OCI-LY1 (cell line): ENCODE results near the gene SDK1.

Source experiments
- H2AFZ ChIP-seq: fragments of 200-600 bp; sonication (generic), shearing (Covaris generic); 2 replicates; pipeline ENCODE4 v1.6.0; 2014; ENCODE audit warnings: antibody characterized with exemption, mild to moderate bottlenecking, low read length
- H3F3A ChIP-seq: fragments of 200-600 bp; sonication (generic), shearing (Covaris generic); 2 replicates; pipeline ENCODE4 v1.6.0; 2014; ENCODE audit warnings: mild to moderate bottlenecking, antibody characterized with exemption, low read length, moderate library complexity; ENCODE audit not compliant: insufficient read depth
- H3K27ac ChIP-seq: fragments of 200-600 bp; sonication (generic); 2 replicates; pipeline ENCODE4 v1.5.1; 2014; ENCODE audit warnings: low read length, mixed run types, mild to moderate bottlenecking, low read depth; ENCODE audit not compliant: poor library complexity, severe bottlenecking
- H3K27me3 ChIP-seq: fragments of 200-600 bp; sonication (generic); 2 replicates; pipeline ENCODE4 v1.6.0; 2014; ENCODE audit warnings: antibody characterized with exemption, mild to moderate bottlenecking, low read length, moderate library complexity; ENCODE audit not compliant: insufficient read depth
- H3K36me3 ChIP-seq: fragments of 200-600 bp; sonication (generic); 2 replicates; pipeline ENCODE4 v1.6.1; 2014; ENCODE audit warnings: mild to moderate bottlenecking, antibody characterized with exemption, low read length, moderate library complexity, mixed read lengths; ENCODE audit not compliant: insufficient read depth
- H3K4me1 ChIP-seq: fragments of 200-600 bp; sonication (generic); 2 replicates; pipeline ENCODE4 v1.5.1; 2014; ENCODE audit warnings: mild to moderate bottlenecking, low read length, moderate library complexity; ENCODE audit not compliant: insufficient read depth, severe bottlenecking
- H3K4me2 ChIP-seq: fragments of 200-600 bp; sonication (generic), shearing (Covaris generic); 2 replicates; pipeline ENCODE4 v1.6.1; 2014; ENCODE audit warnings: low read length
- H3K4me3 ChIP-seq: fragments of 200-600 bp; sonication (generic); 2 replicates; pipeline ENCODE4 v1.5.1; 2014; ENCODE audit warnings: low read length, low read depth, mild to moderate bottlenecking, mixed read lengths; ENCODE audit not compliant: poor library complexity, severe bottlenecking
- H3K79me2 ChIP-seq: fragments of 200-600 bp; shearing (Covaris generic); 2 replicates; pipeline ENCODE4 v1.6.1; 2016; ENCODE audit warnings: mixed run types, low read length, mixed read lengths; ENCODE audit not compliant: insufficient read depth
- H3K9ac ChIP-seq: fragments of 200-600 bp; sonication (generic), shearing (Covaris generic); 2 replicates; pipeline ENCODE4 v1.6.1; 2014; ENCODE audit warnings: mild to moderate bottlenecking, low read length, mixed read lengths
- H3K9me2 ChIP-seq: fragments of 200-600 bp; sonication (generic), shearing (Covaris generic); 2 replicates; pipeline ENCODE4 v1.6.1; 2014; ENCODE audit warnings: low read depth, mild to moderate bottlenecking, low read length, mixed read lengths
- H3K9me3 ChIP-seq: fragments of 200-600 bp; shearing (Covaris generic); 2 replicates; pipeline ENCODE4 v1.6.1; 2014; ENCODE audit warnings: low read length, mixed read lengths
- H4K20me1 ChIP-seq: fragments of 200-600 bp; sonication (generic), shearing (Covaris generic); 2 replicates; pipeline ENCODE4 v1.6.0; 2016; ENCODE audit warnings: mild to moderate bottlenecking, low read length; ENCODE audit not compliant: insufficient read depth
- EZH2 ChIP-seq: fragments of 200-600 bp; sonication (generic), shearing (Covaris generic); IDR thresholded peaks from 2 replicates; pipeline ENCODE4 v1.8.0; 2017; ENCODE audit warnings: borderline replicate concordance, mixed run types, mild to moderate bottlenecking, antibody characterized with exemption, low read length, moderate library complexity, mixed read lengths
- TF ChIP-seq, protein P1 (sequence below): fragments of 200-600 bp; sonication (generic), shearing (Covaris generic); IDR thresholded peaks from 2 replicates; pipeline ENCODE4 v1.5.1; 2017; ENCODE audit warnings: mild to moderate bottlenecking, antibody characterized with exemption, low read length, moderate library complexity, mixed read lengths

The SDK1 gene

DNA sequence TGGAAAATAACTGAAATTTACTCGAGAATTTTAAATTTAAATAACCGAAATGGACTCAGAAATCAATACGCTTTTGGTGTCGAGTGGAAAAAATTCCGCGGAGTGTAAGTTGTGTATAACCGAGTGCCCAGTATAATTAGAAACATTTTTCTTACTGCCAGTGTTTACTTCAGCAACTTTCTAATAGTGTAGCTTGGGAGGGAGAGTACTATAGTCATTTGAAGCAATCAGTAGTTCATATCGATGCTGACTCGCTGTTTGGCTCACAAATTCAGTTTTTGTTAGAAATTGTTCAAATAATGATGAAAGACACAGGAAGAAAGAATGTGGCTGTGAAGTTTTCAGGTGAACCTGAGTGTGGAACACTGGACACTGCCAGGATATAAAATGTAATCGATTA is 722.5 kb downstream of the SDK1 start:
- no peaks in the 10 kb centered on the region for H3K9me2 ChIP-seq
- H3K27me3 ChIP-seq, result no peaks in the 10 kb centered on the region

DNA sequence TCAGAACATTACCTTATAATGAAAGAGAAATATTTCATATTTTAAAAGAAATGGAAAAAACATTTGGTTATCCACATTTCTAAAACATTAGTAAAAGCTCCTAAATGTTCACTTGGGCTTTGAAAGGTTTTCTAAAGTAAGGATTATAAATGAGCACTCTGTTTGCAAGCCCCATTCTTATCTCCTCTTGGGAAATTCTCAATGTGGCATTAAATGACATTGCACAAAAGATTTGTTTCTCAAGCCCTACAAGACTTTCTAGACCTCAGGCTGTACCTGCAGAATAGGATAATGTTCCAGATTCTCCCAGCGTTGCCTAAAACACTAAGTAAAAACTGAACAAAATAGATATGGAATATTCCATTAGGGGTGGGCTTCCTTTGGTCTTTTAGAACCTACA is 723.1 kb downstream of the SDK1 start:
- no peak overlapping the region for H2AFZ ChIP-seq
- no peak for TF ChIP-seq EZH2
- TF ChIP-seq, protein P1, sequence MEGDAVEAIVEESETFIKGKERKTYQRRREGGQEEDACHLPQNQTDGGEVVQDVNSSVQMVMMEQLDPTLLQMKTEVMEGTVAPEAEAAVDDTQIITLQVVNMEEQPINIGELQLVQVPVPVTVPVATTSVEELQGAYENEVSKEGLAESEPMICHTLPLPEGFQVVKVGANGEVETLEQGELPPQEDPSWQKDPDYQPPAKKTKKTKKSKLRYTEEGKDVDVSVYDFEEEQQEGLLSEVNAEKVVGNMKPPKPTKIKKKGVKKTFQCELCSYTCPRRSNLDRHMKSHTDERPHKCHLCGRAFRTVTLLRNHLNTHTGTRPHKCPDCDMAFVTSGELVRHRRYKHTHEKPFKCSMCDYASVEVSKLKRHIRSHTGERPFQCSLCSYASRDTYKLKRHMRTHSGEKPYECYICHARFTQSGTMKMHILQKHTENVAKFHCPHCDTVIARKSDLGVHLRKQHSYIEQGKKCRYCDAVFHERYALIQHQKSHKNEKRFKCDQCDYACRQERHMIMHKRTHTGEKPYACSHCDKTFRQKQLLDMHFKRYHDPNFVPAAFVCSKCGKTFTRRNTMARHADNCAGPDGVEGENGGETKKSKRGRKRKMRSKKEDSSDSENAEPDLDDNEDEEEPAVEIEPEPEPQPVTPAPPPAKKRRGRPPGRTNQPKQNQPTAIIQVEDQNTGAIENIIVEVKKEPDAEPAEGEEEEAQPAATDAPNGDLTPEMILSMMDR, result no peak
- H3K4me3 ChIP-seq, result no peak overlapping the region
- peaks cover 4% of the 10 kb centered on the region for H3K9me3 ChIP-seq
- no peaks in the 10 kb centered on the region for H3K79me2 ChIP-seq
- no peaks in the 10 kb centered on the region for H3K4me1 ChIP-seq
- H3K27ac ChIP-seq, result no peak overlapping the region
- no peaks in the 10 kb centered on the region for H3K9me2 ChIP-seq
- no peak overlapping the region for H3K9ac ChIP-seq
- no peaks in the 10 kb centered on the region for H3K27me3 ChIP-seq
- no peak overlapping the region for H3K4me2 ChIP-seq
- H4K20me1 ChIP-seq, result no peaks in the 10 kb centered on the region
- no peaks in the 10 kb centered on the region for H3F3A ChIP-seq
- H3K36me3 ChIP-seq, result peaks cover 14% of the 10 kb centered on the region

More for the DNA sequence above, 722.5 kb downstream of the SDK1 start:
- Histone ChIP-seq H3K4me3 (no peak overlapping the region), H3F3A (no peaks in the 10 kb centered on the region), H4K20me1 (no peaks in the 10 kb centered on the region), H3K36me3 (peaks cover 20% of the 10 kb centered on the region), H3K4me1 (no peaks in the 10 kb centered on the region), H3K27ac (no peak overlapping the region), H3K9me3 (peaks cover 11% of the 10 kb centered on the region), H3K79me2 (no peaks in the 10 kb centered on the region), H3K9ac (no peak overlapping the region), H2AFZ (no peak overlapping the region), H3K4me2 (no peak overlapping the region)
- no peak for TF ChIP-seq EZH2
- TF ChIP-seq, protein P1, result no peak

DNA sequence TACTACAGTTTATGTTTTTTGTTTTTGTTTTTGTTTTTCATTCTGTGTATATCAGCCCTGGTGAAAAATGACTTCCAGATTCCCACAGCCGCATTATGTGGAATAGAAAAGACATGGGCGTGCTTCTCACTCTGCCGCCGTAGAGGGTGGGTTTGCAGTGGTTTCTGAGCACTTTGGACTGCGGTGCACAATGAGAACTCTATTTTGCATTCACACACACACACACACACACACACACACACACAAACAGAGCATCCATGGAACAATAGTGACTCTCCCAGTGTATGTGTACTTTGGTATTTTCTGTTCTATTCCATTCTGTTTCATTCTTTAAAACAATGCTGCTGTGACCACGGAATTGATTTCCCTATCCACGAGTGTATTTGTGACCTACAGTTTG is 723.8 kb downstream of the SDK1 start:
- no peak overlapping the region for H2AFZ ChIP-seq
- peaks cover 7% of the 10 kb centered on the region for H3K36me3 ChIP-seq
- no peak for TF ChIP-seq EZH2
- TF ChIP-seq, protein P1, result no peak

More for the DNA sequence above, 723.8 kb downstream of the SDK1 start:
- Histone ChIP-seq H3K4me1 (no peaks in the 10 kb centered on the region), H3K9ac (no peak overlapping the region), H3K27ac (no peak overlapping the region), H3K27me3 (no peaks in the 10 kb centered on the region), H3K79me2 (no peaks in the 10 kb centered on the region), H3K4me3 (no peak overlapping the region), H3F3A (no peaks in the 10 kb centered on the region), H3K4me2 (no peak overlapping the region), H3K9me3 (no peaks in the 10 kb centered on the region), H4K20me1 (no peaks in the 10 kb centered on the region), H3K9me2 (no peaks in the 10 kb centered on the region)
